Measurements from ENCODE around the gene CDH5.
"Not testable (repeated sequence)": the region's sequence is repeated elsewhere in the genome, so short reads cannot be mapped to it uniquely, and the experiment has no call there.

Gene CDH5, protein sequence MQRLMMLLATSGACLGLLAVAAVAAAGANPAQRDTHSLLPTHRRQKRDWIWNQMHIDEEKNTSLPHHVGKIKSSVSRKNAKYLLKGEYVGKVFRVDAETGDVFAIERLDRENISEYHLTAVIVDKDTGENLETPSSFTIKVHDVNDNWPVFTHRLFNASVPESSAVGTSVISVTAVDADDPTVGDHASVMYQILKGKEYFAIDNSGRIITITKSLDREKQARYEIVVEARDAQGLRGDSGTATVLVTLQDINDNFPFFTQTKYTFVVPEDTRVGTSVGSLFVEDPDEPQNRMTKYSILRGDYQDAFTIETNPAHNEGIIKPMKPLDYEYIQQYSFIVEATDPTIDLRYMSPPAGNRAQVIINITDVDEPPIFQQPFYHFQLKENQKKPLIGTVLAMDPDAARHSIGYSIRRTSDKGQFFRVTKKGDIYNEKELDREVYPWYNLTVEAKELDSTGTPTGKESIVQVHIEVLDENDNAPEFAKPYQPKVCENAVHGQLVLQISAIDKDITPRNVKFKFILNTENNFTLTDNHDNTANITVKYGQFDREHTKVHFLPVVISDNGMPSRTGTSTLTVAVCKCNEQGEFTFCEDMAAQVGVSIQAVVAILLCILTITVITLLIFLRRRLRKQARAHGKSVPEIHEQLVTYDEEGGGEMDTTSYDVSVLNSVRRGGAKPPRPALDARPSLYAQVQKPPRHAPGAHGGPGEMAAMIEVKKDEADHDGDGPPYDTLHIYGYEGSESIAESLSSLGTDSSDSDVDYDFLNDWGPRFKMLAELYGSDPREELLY

DNA sequence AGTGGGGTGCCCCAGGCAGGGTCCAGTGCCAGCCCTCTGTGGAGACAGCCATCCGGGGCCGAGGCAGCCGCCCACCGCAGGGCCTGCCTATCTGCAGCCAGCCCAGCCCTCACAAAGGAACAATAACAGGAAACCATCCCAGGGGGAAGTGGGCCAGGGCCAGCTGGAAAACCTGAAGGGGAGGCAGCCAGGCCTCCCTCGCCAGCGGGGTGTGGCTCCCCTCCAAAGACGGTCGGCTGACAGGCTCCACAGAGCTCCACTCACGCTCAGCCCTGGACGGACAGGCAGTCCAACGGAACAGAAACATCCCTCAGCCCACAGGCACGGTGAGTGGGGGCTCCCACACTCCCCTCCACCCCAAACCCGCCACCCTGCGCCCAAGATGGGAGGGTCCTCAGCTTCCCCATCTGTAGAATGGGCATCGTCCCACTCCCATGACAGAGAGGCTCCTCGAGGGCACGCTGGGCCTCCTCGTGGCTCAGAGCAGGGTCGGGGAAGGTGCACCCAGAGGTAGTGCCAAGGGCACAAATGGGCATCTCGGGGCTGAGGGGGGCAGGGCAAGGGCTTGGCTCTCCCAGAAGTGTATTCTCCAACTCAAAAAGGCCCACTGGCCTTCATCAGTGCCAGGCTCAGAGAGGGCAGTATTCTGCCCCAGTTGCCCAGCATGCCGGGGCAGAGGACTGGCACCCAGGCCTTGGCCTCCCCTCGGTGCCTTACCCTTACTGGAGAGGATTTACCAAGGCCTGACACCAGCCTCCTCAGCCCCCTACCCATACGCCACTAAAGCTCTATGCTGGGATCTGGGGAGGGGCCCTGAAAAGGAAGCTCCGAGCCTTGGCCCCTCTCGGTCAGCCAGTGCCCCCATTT lies at the start of gene CDH5:
Gene CDH5, plus strand, starts transcription at position 259 of the 867 bp plus-strand sequence. CDS start 12,647 bp downstream, outside the sequence.
- in situ Hi-C loops (cut with MboI; ENCODE audit: low sequenced_read_pairs) = no loop called here

DNA sequence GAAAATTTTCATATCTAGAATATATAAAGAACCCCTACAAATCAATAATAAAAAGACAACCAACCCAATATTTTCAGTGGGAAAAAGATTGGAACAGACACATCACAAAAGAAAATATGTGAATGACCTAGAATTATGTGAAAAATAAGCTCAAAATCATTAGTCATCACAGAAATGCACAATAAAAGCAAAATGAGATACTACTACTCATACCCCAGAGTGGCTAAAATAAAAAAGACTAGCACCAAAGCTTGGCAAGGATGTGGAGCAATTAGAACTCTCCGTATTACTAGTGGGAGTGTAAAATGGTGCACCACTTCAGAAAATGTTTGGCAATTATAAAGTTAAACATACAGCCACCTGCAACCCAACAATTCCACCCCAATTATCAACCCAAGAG lies 48.0 kb upstream of the CDH5 start:
- in situ Hi-C loops (cut with MboI; ENCODE audit: low sequenced_read_pairs) = no loop called here

DNA sequence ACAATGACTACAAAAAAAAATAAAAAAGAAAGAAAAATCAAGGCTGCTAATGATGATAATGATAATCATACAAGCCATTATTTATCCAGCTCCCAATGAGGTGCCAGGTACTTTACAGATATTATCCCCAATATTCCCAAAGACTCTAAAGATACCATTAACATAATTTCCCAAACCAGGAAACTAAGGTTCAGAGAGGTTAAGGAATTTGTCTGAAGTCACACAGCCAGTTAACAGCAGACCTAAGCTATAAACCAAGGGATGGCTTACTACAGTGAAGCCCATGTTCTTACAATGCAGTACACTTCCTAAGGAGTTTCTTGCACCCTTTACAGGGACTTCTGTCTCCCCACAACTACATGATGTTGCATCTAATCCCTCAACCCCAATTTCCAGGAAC lies 45.7 kb upstream of the CDH5 start:
- in situ Hi-C loops (cut with MboI; ENCODE audit: low sequenced_read_pairs) = no loop called here

DNA sequence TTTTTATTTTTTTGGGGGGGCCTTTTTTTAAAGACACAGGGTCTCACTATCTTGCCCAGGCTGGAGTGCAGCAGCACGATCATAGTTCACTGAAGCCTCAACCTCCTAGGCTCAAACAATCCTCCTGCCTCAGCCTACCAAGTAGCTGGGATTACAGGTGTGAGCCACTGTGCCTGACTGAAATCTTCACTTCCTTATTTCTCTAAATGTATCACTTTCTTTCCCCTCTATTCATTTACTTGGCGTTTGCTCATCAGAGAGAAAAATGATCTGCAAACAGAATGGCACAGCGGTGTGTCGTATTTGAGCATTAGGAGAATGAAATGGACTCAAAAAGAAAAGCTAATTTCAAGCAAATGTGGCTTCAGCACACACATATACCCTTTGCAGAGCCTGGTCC lies 44.3 kb upstream of the CDH5 start:
- in situ Hi-C loops (cut with MboI; ENCODE audit: low sequenced_read_pairs) = no loop called here

DNA sequence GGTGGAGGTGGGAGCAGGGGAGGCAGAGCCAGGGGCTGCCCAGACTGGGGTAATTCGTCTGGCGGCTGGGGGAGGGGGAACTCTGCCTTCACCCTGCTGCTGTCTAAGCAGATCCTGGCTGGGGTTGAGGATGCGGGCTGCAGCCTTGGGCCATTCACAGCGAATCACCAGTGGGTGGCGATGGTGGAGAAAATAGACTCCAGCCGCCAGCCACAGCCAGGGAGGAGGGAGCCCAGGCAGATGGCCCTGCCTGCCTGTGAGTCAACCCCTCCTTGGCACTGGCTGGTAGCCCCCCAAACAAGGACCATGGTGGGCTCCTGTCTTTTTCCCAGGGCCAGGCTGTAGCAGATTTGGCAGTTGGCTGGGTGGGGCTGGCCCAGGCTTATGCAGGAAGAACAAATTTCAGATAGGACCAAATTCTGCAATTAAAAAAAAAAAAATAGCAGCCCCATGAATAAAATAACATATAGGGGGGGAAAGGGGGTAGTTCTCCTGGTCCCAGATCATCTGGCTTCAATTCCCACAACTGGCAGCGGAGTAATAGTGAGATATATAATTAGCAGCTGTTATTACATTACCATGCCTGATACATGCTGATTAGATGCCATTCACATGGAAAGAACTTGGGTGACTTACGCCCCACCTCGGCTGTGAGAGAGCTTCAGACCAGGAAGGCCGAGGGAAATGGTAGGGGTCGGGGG lies 41.5 kb upstream of the CDH5 start:
- in situ Hi-C loops (cut with MboI; ENCODE audit: low sequenced_read_pairs) = no loop called here

DNA sequence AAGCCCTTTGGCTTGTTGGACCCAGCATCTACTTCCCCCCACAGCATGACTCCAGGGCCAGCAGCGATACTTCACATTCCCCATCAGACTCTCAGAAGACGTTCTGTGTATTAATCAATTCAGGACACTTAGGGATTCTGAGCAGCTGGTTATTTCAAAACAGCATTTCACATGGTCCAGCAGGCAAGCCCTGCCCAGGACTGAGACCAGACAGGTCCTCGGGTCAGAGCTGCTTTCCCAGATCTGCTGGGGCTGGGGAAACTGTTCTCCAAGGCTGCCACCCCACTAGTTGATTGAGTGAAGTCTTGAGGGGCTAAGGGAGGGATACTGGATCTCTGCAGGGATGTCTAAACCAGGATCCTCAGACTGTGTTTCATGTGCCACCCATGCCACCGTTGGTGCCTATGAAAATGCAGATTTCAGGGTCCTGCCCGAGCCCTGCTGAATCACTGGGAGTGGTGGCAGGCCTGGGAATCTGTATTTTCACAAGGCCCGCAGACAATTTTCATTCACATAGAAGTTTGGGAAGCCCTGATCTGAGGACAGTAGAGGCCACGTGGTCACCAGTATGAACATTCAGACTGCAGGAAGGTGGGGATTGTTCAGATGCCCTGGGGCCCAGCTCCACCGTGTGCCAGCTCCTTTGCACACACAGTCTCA lies 40.6 kb upstream of the CDH5 start:
- in situ Hi-C loops (cut with MboI; ENCODE audit: low sequenced_read_pairs) = no loop called here

DNA sequence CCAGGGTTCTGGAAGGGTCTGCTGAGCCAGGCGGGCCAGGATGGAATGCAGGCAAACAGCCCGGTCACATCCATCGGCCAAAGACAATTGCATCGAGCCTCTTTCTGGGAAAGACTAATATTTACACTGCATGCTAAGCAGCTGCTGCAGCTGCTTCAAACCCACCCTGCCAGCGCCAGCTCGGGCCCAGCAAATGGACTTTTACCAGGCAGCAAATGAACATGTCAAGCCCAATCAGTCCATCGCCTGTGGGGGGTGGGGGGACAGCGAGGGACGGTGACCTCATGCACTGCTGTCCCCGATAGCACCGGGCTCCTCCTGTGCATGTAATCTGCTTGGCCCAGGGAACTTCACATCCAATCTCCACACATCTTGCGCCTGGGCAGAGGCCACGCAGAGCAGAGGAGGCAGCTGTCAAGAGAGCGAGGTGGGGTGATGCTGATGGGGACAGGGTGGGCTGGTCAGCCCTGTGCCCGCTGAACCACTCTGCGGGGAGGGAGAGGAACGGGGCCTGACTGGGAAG lies 39.4 kb upstream of the CDH5 start:
- in situ Hi-C loops (cut with MboI; ENCODE audit: low sequenced_read_pairs) = no loop called here

DNA sequence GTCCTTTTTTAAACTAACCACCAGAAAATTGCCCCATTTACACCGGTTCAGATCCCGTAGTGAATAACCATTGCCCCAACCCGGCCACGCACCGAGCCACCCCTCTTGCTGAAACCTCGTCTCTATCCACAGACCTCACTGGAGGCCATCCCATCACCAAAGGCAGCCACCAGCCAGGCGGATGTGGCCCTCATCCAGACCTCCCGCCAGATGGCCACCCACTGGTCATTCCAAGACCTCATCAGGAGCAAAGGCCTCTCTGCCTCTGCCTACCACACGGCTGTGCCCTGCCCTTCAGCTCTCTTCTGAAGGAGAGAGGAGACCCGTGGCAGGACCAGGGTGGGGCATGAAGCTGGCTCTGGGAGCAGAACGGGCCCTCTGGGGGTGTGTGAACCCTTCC lies 38.2 kb upstream of the CDH5 start:
- in situ Hi-C loops (cut with MboI; ENCODE audit: low sequenced_read_pairs) = no loop called here

DNA sequence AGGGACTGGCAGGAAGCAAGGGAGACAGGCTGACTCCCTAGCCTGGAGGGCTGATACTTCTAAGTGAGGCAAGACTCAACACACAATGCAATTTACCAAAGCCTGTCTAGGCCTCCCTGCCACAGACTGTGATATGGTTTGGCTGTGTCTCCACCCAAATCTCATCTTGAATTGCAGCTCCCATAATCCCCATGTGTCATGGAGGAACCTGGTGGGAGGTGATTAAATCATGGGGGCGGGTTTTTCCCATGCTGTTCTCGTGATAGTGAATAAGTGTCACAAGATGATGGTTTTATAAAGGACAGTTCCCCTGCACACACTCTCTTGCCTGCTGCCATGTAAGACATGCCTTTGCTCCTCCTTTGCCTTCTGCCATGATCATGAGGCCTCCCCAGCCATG lies 35.0 kb upstream of the CDH5 start:
- in situ Hi-C loops (cut with MboI; ENCODE audit: low sequenced_read_pairs) = not testable (repeated sequence)

DNA sequence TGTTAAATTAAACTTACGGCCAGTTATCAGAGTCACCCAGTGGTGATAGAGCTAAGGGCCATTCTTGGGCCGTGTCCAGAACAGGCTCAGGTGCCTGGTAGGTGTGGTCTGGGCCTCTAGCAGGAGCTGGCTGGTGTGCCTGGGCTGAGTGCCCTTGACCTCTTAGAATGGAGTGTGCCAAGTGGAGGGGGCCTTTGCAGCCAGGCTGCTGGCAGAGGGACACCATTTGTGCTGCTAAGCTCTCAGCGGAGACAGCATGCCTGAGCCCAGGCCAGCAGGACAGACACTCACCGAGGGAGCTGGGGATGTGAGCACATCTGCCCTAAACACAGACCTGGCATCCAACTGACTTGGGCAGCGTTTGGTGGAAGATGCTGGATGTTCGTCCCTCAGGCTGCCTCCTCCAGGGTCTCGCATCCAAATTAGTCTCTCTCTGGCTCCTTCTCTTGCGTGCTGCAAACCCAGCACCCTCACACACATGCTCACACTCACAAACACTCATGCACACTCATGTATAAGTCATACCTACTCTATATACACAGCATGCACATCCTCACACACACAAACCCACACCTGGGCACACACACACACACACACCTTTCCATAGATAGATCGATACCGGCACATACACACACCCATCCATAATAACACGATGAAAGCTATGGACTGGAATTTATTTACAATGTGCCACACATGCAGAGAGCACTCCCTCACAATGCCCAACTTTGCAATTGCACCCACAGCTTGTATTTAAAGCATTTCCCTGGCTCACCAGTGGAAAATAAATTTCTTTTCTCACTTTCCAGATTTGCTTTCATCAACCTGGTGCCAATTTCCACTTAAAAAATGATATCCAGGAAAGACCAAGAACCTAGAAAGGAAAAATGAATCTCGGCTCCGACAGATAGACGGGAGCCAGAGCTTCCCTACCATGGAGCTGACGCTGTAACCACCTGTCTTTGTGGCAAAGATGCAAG lies 33.6 kb upstream of the CDH5 start:
- in situ Hi-C loops (cut with MboI; ENCODE audit: low sequenced_read_pairs) = no loop called here

DNA sequence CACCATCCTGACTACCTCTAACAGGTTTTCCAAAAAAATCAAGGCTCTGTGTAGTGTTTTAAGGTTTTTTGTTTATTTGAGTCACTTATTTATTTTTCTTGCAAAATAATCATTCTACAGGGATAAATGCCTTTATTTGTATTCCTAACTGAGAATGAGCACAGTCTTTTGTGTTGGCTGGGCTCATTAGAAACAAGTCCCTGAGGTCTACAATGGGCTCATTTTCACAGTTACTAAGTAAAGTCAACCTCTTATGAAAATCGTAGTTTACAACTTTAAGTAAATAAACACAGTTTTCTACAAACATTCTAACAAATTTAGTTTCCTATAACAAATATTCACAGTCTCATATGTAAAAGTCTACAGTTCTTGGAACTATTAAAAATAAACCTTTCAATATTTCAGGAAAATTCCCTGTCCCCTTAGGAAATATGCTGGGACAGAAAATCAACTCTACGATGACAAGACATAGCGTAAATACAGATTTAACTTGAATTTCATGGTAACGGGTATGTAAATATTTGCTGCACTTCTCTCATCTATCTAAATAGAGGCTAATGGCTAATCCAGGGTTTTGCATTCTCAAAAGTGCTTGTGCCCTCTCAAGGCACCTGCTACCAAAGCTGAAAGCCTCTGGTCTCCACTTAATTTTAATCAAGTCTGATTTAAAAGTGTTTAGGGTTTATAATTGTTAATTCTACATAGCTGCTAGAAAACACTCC lies 31.5 kb upstream of the CDH5 start:
- in situ Hi-C loops (cut with MboI; ENCODE audit: low sequenced_read_pairs) = no loop called here

DNA sequence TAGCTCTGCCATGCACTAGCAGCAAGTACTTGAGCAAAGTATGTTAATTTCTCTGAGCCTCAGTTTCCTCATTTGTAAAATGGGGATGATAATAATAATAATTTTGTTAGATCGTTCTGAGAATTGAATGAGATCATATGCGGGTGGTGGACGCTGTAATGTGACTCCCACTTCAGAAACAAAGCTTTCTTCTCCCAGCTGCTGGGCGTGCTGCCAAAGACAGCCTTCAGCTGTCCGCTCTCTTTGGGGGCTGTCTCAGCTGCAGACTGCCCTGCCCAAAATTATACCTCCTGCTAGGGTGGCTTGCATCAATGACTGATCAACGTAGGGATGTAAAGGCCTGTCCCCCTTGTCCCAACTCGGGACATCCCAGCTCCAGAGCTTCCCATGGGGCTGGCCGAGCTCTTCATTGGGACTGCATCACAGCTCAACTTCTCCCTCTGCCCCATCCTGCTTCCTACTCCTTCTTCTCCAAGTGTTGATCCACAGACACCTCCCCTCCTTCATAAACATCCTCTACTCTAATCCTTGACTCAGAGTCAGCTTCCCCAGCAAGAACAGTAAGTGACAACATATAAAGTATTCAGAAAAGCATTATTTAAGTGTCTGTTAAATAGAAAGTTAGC lies 30.7 kb upstream of the CDH5 start:
- in situ Hi-C loops (cut with MboI; ENCODE audit: low sequenced_read_pairs) = no loop called here

DNA sequence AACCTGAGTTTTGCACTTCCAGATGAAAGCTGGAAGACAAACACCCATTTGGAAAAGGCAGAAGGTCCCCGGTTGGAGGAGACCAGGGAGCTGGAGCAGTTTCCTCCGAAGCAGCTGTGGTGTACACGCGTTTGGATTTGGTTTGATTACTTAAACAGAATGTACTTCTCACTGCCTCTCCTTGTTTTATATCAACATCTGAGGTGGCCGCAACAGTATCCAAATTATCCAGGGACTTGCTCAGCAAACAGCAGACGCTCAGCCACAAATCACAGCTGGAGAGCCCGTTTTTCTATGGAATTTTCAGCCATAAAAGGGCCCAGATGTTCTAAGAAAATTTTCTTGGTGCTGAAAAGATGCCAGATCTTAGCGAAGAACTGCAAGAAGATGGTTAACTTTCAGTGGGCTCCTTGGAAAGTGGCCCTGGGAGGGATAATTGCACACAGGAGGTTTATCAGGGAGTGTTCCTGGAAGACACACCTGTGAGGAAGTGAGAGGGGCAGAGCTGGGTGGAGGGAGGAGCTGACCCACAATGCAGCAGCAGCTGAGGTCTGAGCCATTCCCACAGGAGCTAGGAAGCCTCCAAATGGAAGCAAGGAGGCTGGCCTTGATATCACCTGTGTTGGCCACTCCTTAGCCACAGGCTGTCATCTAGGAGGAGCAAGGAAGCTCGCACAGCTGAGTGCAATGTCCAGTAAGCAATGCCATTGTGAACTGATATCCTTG lies 28.9 kb upstream of the CDH5 start:
- in situ Hi-C loops (cut with MboI; ENCODE audit: low sequenced_read_pairs) = no loop called here

DNA sequence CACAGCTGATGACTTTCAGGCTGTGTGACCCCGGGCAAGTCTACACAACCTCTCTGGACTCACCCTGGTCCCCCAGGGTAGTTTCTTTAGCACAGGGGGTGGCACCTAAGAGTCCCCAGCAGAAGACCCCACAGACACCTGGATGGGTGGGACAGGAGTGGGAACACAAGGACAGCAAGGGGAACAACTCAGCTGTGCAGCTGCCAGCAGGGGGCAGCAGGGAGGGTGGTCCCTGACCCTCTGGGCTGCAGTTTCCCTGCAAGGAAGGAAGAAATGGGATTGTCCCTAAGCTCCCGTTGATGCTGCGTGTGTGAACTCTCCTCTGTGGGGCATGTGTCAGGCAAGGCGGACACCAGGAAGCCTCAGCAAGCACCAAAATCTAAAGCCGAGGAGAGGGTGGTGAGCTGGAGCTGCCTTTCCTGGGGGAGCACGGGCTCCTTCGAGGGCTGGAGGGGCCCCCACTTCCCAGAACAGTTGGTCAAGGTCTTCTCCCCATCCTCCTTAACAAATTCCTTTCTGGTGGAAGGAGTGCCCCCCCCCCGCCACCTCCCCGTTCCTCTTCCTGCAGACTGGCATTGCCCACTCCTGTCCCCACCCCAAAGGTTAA lies 24.1 kb upstream of the CDH5 start:
- in situ Hi-C loops (cut with MboI; ENCODE audit: low sequenced_read_pairs) = no loop called here

DNA sequence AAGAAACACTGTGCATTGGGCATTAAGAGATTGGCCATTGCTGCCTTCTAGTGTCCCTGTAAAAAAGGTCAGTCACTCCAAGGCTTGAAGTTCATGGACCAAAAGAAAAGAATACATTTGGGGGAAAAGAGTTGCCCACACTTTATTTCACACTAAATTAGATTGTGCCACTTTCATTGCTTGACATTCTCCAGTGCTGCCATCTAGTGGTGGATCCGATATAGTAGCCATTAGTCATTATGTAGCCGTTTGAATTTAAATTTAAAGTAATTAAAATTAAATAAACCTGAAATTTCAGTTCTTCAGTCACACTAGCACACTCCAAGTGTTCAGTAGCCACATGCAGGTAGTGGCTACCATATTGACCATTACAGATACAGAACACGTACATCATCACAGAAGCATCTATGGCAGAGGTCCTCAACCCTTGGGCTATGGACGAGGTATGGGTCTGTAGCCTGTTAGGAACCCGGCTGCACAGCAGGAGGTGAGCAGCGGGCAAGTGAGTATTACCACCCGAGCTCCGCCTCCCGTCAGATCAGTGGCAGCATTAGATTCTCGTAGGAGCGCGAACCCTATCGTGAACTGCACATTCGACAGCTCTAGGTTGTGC lies 21.9 kb upstream of the CDH5 start:
- in situ Hi-C loops (cut with MboI; ENCODE audit: low sequenced_read_pairs) = no loop called here

DNA sequence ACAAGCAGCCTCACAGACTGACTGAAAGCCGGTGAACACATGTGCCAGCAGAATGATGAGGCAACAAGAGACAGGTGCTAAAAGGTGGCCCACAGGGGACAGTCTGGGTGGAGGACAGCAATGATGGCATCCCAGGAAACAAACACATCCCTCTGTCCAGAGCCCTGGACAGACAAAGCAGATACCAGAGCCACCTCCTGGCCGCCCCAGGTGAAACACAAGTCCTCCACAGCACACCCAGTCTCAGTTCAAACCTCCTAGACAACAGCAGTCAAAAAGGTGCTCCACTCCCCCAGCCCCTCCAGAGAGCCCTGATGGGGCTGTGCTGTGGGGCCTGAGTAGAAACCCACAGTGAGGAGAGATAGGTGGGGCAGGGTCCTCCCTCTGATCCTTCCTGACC lies 20.3 kb upstream of the CDH5 start:
- in situ Hi-C loops (cut with MboI; ENCODE audit: low sequenced_read_pairs) = no loop called here
